ENCODE data around the gene TLE1.

DNA sequence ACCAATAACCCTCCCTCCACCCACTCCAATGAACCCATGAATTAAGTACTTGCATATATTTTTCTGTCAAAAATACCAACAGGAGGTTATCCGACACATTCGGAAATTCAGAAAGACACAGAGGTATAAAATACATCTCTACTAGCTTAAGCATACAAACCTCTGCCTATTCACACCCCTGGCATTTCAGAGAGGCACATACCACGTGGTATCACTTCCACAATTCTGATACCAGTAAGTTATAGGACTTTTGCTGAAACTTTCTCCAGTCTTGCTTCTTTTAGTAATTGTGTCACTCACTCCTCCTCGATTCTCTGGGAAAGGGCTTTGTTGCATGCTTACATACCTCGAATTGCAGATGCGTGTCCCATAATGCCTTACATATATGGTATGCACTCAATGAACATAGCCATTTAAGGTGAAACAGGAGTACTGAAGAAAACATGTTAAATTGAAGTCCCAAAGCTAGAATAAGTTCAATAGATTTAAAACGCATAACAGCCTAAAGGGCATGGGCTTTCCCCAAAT, 58.1 kb downstream of the TLE1 start:
- TF ChIP-seq, protein P1, sequence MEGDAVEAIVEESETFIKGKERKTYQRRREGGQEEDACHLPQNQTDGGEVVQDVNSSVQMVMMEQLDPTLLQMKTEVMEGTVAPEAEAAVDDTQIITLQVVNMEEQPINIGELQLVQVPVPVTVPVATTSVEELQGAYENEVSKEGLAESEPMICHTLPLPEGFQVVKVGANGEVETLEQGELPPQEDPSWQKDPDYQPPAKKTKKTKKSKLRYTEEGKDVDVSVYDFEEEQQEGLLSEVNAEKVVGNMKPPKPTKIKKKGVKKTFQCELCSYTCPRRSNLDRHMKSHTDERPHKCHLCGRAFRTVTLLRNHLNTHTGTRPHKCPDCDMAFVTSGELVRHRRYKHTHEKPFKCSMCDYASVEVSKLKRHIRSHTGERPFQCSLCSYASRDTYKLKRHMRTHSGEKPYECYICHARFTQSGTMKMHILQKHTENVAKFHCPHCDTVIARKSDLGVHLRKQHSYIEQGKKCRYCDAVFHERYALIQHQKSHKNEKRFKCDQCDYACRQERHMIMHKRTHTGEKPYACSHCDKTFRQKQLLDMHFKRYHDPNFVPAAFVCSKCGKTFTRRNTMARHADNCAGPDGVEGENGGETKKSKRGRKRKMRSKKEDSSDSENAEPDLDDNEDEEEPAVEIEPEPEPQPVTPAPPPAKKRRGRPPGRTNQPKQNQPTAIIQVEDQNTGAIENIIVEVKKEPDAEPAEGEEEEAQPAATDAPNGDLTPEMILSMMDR (IDR thresholded peaks at IDR 0.05; ENCODE audit: low read length): no peak
- TF ChIP-seq EZH2 (IDR thresholded peaks at IDR 0.05; ENCODE audit: borderline replicate concordance, low read length): no peak
